ENCODE results near the gene KIDINS220.

Gene KIDINS220

DNA sequence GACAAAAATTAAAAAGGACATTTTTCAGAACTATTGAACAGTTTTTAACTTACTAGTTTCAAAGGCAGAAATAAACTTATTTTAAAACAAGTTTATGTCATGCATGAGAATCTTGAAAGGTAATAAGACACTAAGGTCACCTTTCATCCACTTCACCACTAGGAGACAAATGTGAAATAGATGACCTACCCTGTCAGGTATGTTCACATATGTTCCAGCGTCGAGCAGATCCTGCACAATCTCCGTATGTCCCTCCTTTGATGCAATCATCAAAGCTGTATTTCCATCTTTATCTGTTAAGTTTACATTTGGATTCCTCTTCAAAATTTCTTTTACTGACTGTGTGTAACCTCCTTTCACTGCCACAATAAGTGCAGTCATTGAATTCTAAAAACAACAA is 34.7 kb downstream of the KIDINS220 start (continued):
- no peak for TF ChIP-seq ZFP30 (CRISPR knock-in tag; IDR thresholded peaks at IDR 0.05)
- TF ChIP-seq RARB (CRISPR knock-in tag; IDR thresholded peaks at IDR 0.05), result no peak
- no peak for TF ChIP-seq ZC3H10 (CRISPR knock-in tag; IDR thresholded peaks at IDR 0.05)
- no peak for TF ChIP-seq BACH2 (CRISPR knock-in tag; IDR thresholded peaks at IDR 0.05; ENCODE audit: borderline replicate concordance)
- TF ChIP-seq, protein P1, sequence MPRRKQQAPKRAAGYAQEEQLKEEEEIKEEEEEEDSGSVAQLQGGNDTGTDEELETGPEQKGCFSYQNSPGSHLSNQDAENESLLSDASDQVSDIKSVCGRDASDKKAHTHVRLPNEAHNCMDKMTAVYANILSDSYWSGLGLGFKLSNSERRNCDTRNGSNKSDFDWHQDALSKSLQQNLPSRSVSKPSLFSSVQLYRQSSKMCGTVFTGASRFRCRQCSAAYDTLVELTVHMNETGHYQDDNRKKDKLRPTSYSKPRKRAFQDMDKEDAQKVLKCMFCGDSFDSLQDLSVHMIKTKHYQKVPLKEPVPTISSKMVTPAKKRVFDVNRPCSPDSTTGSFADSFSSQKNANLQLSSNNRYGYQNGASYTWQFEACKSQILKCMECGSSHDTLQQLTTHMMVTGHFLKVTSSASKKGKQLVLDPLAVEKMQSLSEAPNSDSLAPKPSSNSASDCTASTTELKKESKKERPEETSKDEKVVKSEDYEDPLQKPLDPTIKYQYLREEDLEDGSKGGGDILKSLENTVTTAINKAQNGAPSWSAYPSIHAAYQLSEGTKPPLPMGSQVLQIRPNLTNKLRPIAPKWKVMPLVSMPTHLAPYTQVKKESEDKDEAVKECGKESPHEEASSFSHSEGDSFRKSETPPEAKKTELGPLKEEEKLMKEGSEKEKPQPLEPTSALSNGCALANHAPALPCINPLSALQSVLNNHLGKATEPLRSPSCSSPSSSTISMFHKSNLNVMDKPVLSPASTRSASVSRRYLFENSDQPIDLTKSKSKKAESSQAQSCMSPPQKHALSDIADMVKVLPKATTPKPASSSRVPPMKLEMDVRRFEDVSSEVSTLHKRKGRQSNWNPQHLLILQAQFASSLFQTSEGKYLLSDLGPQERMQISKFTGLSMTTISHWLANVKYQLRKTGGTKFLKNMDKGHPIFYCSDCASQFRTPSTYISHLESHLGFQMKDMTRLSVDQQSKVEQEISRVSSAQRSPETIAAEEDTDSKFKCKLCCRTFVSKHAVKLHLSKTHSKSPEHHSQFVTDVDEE (CRISPR knock-in tag; IDR thresholded peaks at IDR 0.05), result no peak

DNA sequence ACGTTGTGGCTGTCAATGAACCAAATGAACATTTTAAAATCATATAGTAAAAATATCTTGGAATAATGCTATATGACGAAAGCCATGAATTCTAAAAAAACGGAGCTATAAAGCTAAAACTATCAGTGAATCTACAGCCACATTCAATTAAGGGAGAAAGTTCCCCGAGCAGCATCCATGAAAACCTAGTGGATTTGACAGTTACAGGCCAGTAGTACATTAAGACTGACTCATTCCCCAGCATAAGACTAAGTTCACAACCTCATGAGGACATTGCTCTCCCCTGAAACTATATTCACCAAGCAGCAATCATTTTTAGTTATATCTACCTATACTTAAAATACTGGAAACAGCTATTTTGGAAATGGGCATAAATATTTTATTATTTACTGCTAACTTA is 36.6 kb downstream of the KIDINS220 start:
- TF ChIP-seq ZFP30 (CRISPR knock-in tag; IDR thresholded peaks at IDR 0.05), result no peak
- TF ChIP-seq, protein P2, sequence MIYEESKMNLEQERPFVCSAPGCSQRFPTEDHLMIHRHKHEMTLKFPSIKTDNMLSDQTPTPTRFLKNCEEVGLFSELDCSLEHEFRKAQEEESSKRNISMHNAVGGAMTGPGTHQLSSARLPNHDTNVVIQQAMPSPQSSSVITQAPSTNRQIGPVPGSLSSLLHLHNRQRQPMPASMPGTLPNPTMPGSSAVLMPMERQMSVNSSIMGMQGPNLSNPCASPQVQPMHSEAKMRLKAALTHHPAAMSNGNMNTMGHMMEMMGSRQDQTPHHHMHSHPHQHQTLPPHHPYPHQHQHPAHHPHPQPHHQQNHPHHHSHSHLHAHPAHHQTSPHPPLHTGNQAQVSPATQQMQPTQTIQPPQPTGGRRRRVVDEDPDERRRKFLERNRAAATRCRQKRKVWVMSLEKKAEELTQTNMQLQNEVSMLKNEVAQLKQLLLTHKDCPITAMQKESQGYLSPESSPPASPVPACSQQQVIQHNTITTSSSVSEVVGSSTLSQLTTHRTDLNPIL (CRISPR knock-in tag; IDR thresholded peaks at IDR 0.05; ENCODE audit: low read depth), result no peak
- TF ChIP-seq TCF4 (CRISPR knock-in tag; IDR thresholded peaks at IDR 0.05; ENCODE audit: borderline replicate concordance), result no peak
- TF ChIP-seq, protein P3, sequence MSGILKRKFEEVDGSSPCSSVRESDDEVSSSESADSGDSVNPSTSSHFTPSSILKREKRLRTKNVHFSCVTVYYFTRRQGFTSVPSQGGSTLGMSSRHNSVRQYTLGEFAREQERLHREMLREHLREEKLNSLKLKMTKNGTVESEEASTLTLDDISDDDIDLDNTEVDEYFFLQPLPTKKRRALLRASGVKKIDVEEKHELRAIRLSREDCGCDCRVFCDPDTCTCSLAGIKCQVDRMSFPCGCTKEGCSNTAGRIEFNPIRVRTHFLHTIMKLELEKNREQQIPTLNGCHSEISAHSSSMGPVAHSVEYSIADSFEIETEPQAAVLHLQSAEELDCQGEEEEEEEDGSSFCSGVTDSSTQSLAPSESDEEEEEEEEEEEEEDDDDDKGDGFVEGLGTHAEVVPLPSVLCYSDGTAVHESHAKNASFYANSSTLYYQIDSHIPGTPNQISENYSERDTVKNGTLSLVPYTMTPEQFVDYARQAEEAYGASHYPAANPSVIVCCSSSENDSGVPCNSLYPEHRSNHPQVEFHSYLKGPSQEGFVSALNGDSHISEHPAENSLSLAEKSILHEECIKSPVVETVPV (CRISPR knock-in tag; IDR thresholded peaks at IDR 0.05), result no peak
- TF ChIP-seq RARB (CRISPR knock-in tag; IDR thresholded peaks at IDR 0.05), result no peak
- no peak for TF ChIP-seq CSDC2 (CRISPR knock-in tag; IDR thresholded peaks at IDR 0.05)
- no peak for TF ChIP-seq SNAI2 (CRISPR knock-in tag; IDR thresholded peaks at IDR 0.05)
- TF ChIP-seq, protein P4, sequence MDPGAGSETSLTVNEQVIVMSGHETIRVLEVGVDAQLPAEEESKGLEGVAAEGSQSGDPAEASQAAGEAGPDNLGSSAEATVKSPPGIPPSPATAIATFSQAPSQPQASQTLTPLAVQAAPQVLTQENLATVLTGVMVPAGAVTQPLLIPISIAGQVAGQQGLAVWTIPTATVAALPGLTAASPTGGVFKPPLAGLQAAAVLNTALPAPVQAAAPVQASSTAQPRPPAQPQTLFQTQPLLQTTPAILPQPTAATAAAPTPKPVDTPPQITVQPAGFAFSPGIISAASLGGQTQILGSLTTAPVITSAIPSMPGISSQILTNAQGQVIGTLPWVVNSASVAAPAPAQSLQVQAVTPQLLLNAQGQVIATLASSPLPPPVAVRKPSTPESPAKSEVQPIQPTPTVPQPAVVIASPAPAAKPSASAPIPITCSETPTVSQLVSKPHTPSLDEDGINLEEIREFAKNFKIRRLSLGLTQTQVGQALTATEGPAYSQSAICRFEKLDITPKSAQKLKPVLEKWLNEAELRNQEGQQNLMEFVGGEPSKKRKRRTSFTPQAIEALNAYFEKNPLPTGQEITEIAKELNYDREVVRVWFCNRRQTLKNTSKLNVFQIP (CRISPR knock-in tag; IDR thresholded peaks at IDR 0.05; ENCODE audit: borderline replicate concordance, low read depth), result no peak
- no peak for TF ChIP-seq TOX (CRISPR knock-in tag; IDR thresholded peaks at IDR 0.05; ENCODE audit: borderline replicate concordance)
- TF ChIP-seq GLIS3 (CRISPR knock-in tag; IDR thresholded peaks at IDR 0.05), result no peak
- TF ChIP-seq, protein P1 (CRISPR knock-in tag; IDR thresholded peaks at IDR 0.05), result no peak
- 0 out of 2 replicates have a peak, but pooled peaks have one; percentile 21 for TF ChIP-seq ZC3H10 (CRISPR knock-in tag; IDR thresholded peaks at IDR 0.05)
- no peak for TF ChIP-seq ZFP3 (CRISPR knock-in tag; IDR thresholded peaks at IDR 0.05)
- TF ChIP-seq, protein P5, sequence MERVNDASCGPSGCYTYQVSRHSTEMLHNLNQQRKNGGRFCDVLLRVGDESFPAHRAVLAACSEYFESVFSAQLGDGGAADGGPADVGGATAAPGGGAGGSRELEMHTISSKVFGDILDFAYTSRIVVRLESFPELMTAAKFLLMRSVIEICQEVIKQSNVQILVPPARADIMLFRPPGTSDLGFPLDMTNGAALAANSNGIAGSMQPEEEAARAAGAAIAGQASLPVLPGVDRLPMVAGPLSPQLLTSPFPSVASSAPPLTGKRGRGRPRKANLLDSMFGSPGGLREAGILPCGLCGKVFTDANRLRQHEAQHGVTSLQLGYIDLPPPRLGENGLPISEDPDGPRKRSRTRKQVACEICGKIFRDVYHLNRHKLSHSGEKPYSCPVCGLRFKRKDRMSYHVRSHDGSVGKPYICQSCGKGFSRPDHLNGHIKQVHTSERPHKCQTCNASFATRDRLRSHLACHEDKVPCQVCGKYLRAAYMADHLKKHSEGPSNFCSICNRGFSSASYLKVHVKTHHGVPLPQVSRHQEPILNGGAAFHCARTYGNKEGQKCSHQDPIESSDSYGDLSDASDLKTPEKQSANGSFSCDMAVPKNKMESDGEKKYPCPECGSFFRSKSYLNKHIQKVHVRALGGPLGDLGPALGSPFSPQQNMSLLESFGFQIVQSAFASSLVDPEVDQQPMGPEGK (CRISPR knock-in tag; IDR thresholded peaks at IDR 0.05; ENCODE audit: borderline replicate concordance), result no peak
- TF ChIP-seq ISL1 (CRISPR knock-in tag; IDR thresholded peaks at IDR 0.05), result peak; percentile 89
- TF ChIP-seq ZNF565 (CRISPR knock-in tag; conservative IDR thresholded peaks at IDR 0.05; ENCODE audit: low read depth), result no peak
- peak; percentile 87 for ATAC-seq

DNA sequence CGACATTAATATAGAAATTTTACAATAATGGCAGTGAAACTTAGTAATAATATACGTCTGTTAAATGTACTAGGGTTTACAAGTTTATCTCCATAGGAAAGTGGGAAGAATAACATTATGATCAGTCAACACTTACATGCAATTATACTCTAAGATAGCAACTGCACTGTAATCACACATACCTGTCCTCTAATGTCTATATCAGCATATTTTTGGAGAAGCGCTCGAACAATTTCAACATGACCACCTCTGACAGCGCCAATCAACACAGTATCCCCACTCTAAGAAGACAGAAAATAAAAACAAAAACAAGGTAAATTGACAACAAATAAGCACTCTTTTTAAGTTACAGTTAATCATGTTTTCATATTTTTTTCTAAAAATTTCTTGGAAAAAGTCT is 37.2 kb downstream of the KIDINS220 start:
- ATAC-seq, result no peak
- TF ChIP-seq ZNF70 (CRISPR knock-in tag; IDR thresholded peaks at IDR 0.05) (no peak), GLIS3 (CRISPR knock-in tag; IDR thresholded peaks at IDR 0.05) (no peak), ESRRG (CRISPR knock-in tag; IDR thresholded peaks at IDR 0.05) (no peak), BACH2 (CRISPR knock-in tag; IDR thresholded peaks at IDR 0.05; ENCODE audit: borderline replicate concordance) (no peak), ARNTL (CRISPR knock-in tag; IDR thresholded peaks at IDR 0.05; ENCODE audit: borderline replicate concordance, low read depth) (no peak), ZFP30 (CRISPR knock-in tag; IDR thresholded peaks at IDR 0.05) (no peak), ZFP3 (CRISPR knock-in tag; IDR thresholded peaks at IDR 0.05) (no peak), ZNF565 (CRISPR knock-in tag; conservative IDR thresholded peaks at IDR 0.05; ENCODE audit: low read depth) (no peak)
- TF ChIP-seq, protein P3 (CRISPR knock-in tag; IDR thresholded peaks at IDR 0.05), result no peak
